ENCODE data around the gene ZBTB17.

GRCh38 chr1:15994081-15994480, 18.2 kb upstream of the ZBTB17 start:
- TF ChIP-seq, protein P1, sequence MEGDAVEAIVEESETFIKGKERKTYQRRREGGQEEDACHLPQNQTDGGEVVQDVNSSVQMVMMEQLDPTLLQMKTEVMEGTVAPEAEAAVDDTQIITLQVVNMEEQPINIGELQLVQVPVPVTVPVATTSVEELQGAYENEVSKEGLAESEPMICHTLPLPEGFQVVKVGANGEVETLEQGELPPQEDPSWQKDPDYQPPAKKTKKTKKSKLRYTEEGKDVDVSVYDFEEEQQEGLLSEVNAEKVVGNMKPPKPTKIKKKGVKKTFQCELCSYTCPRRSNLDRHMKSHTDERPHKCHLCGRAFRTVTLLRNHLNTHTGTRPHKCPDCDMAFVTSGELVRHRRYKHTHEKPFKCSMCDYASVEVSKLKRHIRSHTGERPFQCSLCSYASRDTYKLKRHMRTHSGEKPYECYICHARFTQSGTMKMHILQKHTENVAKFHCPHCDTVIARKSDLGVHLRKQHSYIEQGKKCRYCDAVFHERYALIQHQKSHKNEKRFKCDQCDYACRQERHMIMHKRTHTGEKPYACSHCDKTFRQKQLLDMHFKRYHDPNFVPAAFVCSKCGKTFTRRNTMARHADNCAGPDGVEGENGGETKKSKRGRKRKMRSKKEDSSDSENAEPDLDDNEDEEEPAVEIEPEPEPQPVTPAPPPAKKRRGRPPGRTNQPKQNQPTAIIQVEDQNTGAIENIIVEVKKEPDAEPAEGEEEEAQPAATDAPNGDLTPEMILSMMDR (conservative IDR thresholded peaks at IDR 0.05): no peak
- TF ChIP-seq EZH2 (IDR thresholded peaks at IDR 0.05; ENCODE audit: low read depth): no peak
